RWPE2 (cell line): ENCODE results near the gene KCNMA1.

Experiments used
- ATAC-seq: fragments of 200-7000 bp; cut with Tn5 transposase; 3 replicates; pipeline ENCODE4 v1.9.1; 2021; ENCODE audit warnings: low read depth
- DNase-seq: peaks from one replicate; pipeline ENCODE4 v3.0.0-alpha.2; 2020; ENCODE audit warnings: low spot score
- H3K27ac ChIP-seq: fragments of 450-650 bp; 2 replicates; pipeline ENCODE4 v1.5.1; 2017; ENCODE audit warnings: mild to moderate bottlenecking; ENCODE audit not compliant: poor library complexity, severe bottlenecking
- H3K27me3 ChIP-seq: fragments of 250-450 bp; sonication (Bioruptor Pico); 2 replicates; pipeline ENCODE4 v1.5.1; 2021; ENCODE audit warnings: mild to moderate bottlenecking, moderate library complexity; ENCODE audit not compliant: insufficient read depth, poor library complexity, severe bottlenecking
- H3K36me3 ChIP-seq: fragments of 250-450 bp; sonication (Bioruptor Pico); 2 replicates; pipeline ENCODE4 v1.5.1; 2020; ENCODE audit warnings: low read depth, mild to moderate bottlenecking, moderate library complexity
- H3K4me1 ChIP-seq: fragments of 250-450 bp; sonication (Bioruptor Pico); 2 replicates; pipeline ENCODE4 v1.5.1; 2021; ENCODE audit warnings: mild to moderate bottlenecking, moderate library complexity; ENCODE audit not compliant: insufficient read depth, poor library complexity, severe bottlenecking
- H3K4me3 ChIP-seq: fragments of 250-450 bp; sonication (Bioruptor Pico); 2 replicates; pipeline ENCODE4 v1.5.1; 2021; ENCODE audit warnings: mild to moderate bottlenecking, moderate library complexity; ENCODE audit not compliant: severe bottlenecking
- H3K9me3 ChIP-seq: fragments of 250-450 bp; sonication (Bioruptor Pico); 2 replicates; pipeline ENCODE4 v1.5.1; 2021; ENCODE audit warnings: mild to moderate bottlenecking, moderate library complexity; ENCODE audit not compliant: severe bottlenecking
- TF ChIP-seq, protein P1 (sequence below): fragments of 450-650 bp; IDR thresholded peaks from one replicate; pipeline ENCODE4 v1.5.1; 2017; ENCODE audit warnings: mild to moderate bottlenecking, moderate library complexity; ENCODE audit not compliant: poor library complexity, severe bottlenecking

Gene KCNMA1

GRCh38 chr10:77544617-77545016 lies 93.0 kb downstream of the KCNMA1 start:
- Histone ChIP-seq H3K27ac (no peak overlapping the region), H3K27me3 (no peaks in the 10 kb centered on the region), H3K9me3 (peaks cover 3% of the 10 kb centered on the region), H3K36me3 (no peaks in the 10 kb centered on the region), H3K4me1 (no peaks in the 10 kb centered on the region), H3K4me3 (no peak overlapping the region)
- DNase-seq: no peak
- ATAC-seq: no peak
- TF ChIP-seq, protein P1, sequence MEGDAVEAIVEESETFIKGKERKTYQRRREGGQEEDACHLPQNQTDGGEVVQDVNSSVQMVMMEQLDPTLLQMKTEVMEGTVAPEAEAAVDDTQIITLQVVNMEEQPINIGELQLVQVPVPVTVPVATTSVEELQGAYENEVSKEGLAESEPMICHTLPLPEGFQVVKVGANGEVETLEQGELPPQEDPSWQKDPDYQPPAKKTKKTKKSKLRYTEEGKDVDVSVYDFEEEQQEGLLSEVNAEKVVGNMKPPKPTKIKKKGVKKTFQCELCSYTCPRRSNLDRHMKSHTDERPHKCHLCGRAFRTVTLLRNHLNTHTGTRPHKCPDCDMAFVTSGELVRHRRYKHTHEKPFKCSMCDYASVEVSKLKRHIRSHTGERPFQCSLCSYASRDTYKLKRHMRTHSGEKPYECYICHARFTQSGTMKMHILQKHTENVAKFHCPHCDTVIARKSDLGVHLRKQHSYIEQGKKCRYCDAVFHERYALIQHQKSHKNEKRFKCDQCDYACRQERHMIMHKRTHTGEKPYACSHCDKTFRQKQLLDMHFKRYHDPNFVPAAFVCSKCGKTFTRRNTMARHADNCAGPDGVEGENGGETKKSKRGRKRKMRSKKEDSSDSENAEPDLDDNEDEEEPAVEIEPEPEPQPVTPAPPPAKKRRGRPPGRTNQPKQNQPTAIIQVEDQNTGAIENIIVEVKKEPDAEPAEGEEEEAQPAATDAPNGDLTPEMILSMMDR: no peak

DNA sequence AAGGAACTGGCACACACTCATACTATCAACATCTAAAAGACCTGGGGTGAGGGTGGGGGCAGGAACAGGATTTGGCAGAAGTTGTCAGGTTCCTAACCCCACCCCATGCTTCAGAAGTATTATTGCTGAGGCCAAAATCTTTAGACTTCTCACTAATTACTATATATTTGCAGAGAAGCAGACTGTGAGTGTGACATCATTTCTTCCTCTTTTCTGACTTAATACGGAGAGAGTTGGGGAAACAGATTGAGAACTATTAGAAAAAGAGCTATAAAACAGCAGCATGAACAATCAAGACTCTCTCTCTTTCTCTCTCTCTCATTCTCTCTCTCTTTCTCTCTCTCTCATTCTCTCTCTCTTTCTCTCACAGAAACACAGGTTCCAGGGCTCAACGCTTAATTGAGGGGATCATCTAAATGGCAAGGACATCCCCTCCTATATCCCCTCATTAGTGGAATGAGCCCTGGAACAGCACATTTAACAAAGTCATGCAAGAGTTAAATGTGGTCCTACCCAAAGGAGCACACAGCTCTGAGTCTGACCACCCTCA lies 94.8 kb downstream of the KCNMA1 start:
- H3K36me3 ChIP-seq: no peaks in the 10 kb centered on the region
- no peak overlapping the region for H3K27ac ChIP-seq
- H3K27me3 ChIP-seq: no peaks in the 10 kb centered on the region
- TF ChIP-seq, protein P1: no peak
- no peak overlapping the region for H3K4me3 ChIP-seq
- DNase-seq (no peak), ATAC-seq (no peak)
- H3K9me3 ChIP-seq: peaks cover 3% of the 10 kb centered on the region
- H3K4me1 ChIP-seq: peaks cover 7% of the 10 kb centered on the region

DNA sequence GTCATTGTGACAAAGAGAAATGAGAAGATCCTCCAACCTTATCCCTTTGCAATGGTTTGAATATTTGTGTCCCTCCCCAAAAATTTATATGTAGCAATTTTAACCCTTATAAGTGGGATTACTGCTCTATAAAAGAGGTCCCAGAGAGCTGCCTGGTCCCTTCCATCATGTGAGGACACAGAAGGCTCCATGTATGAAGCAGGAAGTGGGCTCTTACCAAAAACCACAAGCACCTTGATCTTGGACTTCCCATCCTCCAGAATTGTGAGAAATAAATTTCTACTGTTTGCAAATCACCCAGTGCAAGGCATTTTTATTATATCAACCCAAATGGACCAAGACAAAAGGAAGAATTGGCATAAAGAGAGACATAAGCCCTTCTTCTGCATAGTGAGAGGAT lies 95.7 kb downstream of the KCNMA1 start:
- no peaks in the 10 kb centered on the region for H3K27me3 ChIP-seq
- peaks cover 3% of the 10 kb centered on the region for H3K9me3 ChIP-seq
- DNase-seq (no peak), ATAC-seq (no peak)
- no peaks in the 10 kb centered on the region for H3K36me3 ChIP-seq
- H3K4me1 ChIP-seq: peaks cover 7% of the 10 kb centered on the region
- no peak overlapping the region for H3K4me3 ChIP-seq
- TF ChIP-seq, protein P1: no peak
- H3K27ac ChIP-seq: no peak overlapping the region

DNA sequence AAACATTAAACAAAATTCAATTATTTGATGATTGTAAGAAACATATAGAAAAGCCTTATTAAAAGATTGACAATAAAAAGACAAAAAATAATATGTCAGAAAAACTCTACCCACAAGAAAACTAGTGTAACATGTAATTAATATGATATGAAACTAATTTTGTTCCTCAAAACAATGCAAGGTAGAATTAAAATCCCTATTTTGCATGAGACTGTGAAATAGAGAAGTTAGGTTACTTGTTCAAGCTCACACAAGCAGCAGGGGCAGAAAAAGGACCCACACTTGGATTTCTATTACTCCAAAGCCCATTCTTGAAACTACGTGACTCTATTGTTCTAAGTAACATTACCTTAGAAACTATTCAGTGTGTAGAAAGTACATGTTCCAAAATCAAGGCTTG lies 96.4 kb downstream of the KCNMA1 start:
- peaks cover 7% of the 10 kb centered on the region for H3K4me1 ChIP-seq
- peaks cover 3% of the 10 kb centered on the region for H3K9me3 ChIP-seq
- no peak overlapping the region for H3K27ac ChIP-seq
- DNase-seq (no peak), ATAC-seq (no peak)
- no peak overlapping the region for H3K4me3 ChIP-seq
- TF ChIP-seq, protein P1: no peak
- H3K27me3 ChIP-seq: no peaks in the 10 kb centered on the region
- no peaks in the 10 kb centered on the region for H3K36me3 ChIP-seq

DNA sequence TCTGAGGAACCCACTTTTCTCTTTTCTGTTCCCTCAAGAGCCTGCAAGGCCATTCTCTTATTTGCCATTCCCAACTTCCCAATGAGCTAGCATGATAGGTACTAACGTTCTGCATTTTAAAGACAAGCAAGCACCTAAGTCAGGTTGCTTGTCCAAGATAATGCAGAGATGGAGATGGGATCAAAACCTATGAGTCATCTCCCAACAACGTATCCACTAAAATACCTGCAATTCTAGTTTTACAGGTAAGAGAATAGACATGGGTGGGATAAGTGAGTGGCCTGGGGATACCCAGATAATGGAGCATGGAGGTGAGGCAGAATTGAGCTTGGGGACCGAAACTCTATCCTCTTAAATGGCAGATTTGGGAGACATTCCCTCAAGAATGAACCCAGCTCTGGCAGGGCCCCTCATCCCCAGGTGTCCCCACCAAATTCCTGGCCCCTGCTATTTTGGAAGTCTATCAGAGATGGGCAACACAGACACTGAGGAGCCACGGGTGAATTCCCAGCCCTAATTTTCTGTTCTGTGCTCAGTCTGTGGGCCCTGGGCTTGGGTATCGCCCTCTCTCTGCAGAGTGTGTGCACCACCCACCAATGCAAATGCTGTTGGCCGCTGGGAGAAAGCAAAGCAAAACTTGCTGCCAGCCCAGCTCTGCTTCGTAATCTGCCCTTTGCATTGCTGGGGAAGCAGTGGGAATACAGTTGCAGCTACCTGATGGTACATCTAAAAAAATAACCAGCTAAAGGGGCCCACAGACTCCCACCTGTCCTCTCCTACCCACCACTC lies 98.3 kb downstream of the KCNMA1 start:
- H3K9me3 ChIP-seq: peaks cover 3% of the 10 kb centered on the region
- H3K36me3 ChIP-seq: no peaks in the 10 kb centered on the region
- ATAC-seq: peak; percentile 81
- DNase-seq: no peak
- TF ChIP-seq, protein P1: no peak
- H3K27me3 ChIP-seq: no peaks in the 10 kb centered on the region
- H3K4me1 ChIP-seq: peaks cover 9% of the 10 kb centered on the region
- no peak overlapping the region for H3K27ac ChIP-seq
- H3K4me3 ChIP-seq: no peak overlapping the region
